GM06990 (cell line): Measurements from ENCODE around the gene HECW1.

Experiments used
- DNase-seq: peaks from one replicate; pipeline ENCODE4 v3.0.0-alpha.2; 2011; ENCODE audit not compliant: insufficient read length; ENCODE audit errors: extremely low read depth
- H3K27me3 ChIP-seq: replicated peaks from 2 replicates; pipeline ENCODE4 v1.6.0; 2011; ENCODE audit warnings: low read length; ENCODE audit not compliant: control insufficient read depth, insufficient read depth
- H3K36me3 ChIP-seq: 2 replicates; pipeline ENCODE4 v1.5.1; 2011; ENCODE audit warnings: low read length; ENCODE audit not compliant: control insufficient read depth, insufficient read depth
- H3K4me3 ChIP-seq: replicated peaks from 2 replicates; pipeline ENCODE4 v1.5.1; 2011; ENCODE audit warnings: low read depth, mild to moderate bottlenecking, control low read depth, low read length
- CTCF ChIP-seq: IDR thresholded peaks from 2 replicates; pipeline ENCODE4 v1.5.1; 2011; ENCODE audit warnings: low read length, control low read depth, mild to moderate bottlenecking, inconsistent platforms; ENCODE audit not compliant: insufficient read depth, poor library complexity, severe bottlenecking

HECW1 gene

GRCh38 chr7:43437001-43437400 is 324.6 kb downstream of the HECW1 start:
- Histone ChIP-seq H3K36me3 (no peaks in the 10 kb centered on the region), H3K27me3 (no peaks in the 10 kb centered on the region), H3K4me3 (no peak overlapping the region)
- TF ChIP-seq CTCF: no peak
- no peak for DNase-seq

GRCh38 chr7:43438897-43439479 is 326.5 kb downstream of the HECW1 start:
- Histone ChIP-seq H3K36me3 (no peaks in the 10 kb centered on the region), H3K4me3 (no peak overlapping the region), H3K27me3 (no peaks in the 10 kb centered on the region)
- DNase-seq: no peak
- TF ChIP-seq CTCF: no peak

- Histone ChIP-seq H3K27me3 (no peaks in the 10 kb centered on the region), H3K36me3 (no peaks in the 10 kb centered on the region), H3K4me3 (no peak overlapping the region)
- TF ChIP-seq CTCF: peak; percentile 95
- DNase-seq: peak; percentile 43
These were observed 327.4 kb downstream of the HECW1 start for GRCh38 chr7:43439631-43440401.

GRCh38 chr7:43441231-43442130 is 329.0 kb downstream of the HECW1 start:
- Histone ChIP-seq H3K4me3 (no peak overlapping the region), H3K27me3 (no peaks in the 10 kb centered on the region), H3K36me3 (no peaks in the 10 kb centered on the region)
- TF ChIP-seq CTCF: no peak
- DNase-seq: no peak

- no peak for TF ChIP-seq CTCF
- no peaks in the 10 kb centered on the region for H3K36me3 ChIP-seq
- H3K27me3 ChIP-seq: no peaks in the 10 kb centered on the region; the same call in 1 of the 2 replicates
- no peak overlapping the region for H3K4me3 ChIP-seq
- DNase-seq: no peak
These were observed 330.9 kb downstream of the HECW1 start for GRCh38 chr7:43443381-43443780.
